SK-N-SH treated with all-trans-retinoic acid at 6 μM for 48 hours (cell line): Measurements from ENCODE around the gene ZFAND3.
A peak's percentile ranks its signal among the peaks of the same experiment; 100 is the strongest.

Source experiments
- ATAC-seq: fragments of 200-7000 bp; cut with Tn5 transposase; 3 replicates; pipeline ENCODE4 v1.9.1; 2020; ENCODE audit warnings: mild to moderate bottlenecking, moderate library complexity
- ARNTL ChIP-seq: fragments of 450-650 bp; formaldehyde crosslinking; IDR thresholded peaks from 2 replicates; pipeline ENCODE4 v1.5.0; 2020; ENCODE audit warnings: low read depth, mild to moderate bottlenecking, moderate library complexity, borderline replicate concordance
- BACH2 ChIP-seq: fragments of 250-450 bp; sonication (Bioruptor Pico); IDR thresholded peaks from 2 replicates; pipeline ENCODE4 v1.9.0; 2021; ENCODE audit warnings: mild to moderate bottlenecking, borderline replicate concordance
- CREB5 ChIP-seq: fragments of 250-450 bp; sonication (Bioruptor Pico); IDR thresholded peaks from 2 replicates; pipeline ENCODE4 v1.5.1; 2020; ENCODE audit warnings: low read depth, mild to moderate bottlenecking, moderate library complexity
- CSDC2 ChIP-seq: fragments of 250-450 bp; sonication (Bioruptor Pico); IDR thresholded peaks from 2 replicates; pipeline ENCODE4 v1.5.0; 2020; ENCODE audit warnings: mild to moderate bottlenecking, moderate library complexity
- ESRRG ChIP-seq: fragments of 250-450 bp; sonication (Bioruptor Pico); IDR thresholded peaks from 2 replicates; pipeline ENCODE4 v1.6.1; 2021; ENCODE audit warnings: mild to moderate bottlenecking
- GLIS3 ChIP-seq: fragments of 250-450 bp; sonication (Bioruptor Pico); IDR thresholded peaks from 2 replicates; pipeline ENCODE4 v1.5.0; 2020; ENCODE audit warnings: mild to moderate bottlenecking, moderate library complexity
- ISL1 ChIP-seq: fragments of 250-450 bp; sonication (Bioruptor Pico); IDR thresholded peaks from 2 replicates; pipeline ENCODE4 v2.1.2; 2022; ENCODE audit warnings: mild to moderate bottlenecking, moderate library complexity
- PPARA ChIP-seq: fragments of 250-450 bp; sonication (Bioruptor Pico); IDR thresholded peaks from 2 replicates; pipeline ENCODE4 v1.5.0; 2020; ENCODE audit warnings: mild to moderate bottlenecking, borderline replicate concordance
- RARB ChIP-seq: fragments of 250-450 bp; sonication (Bioruptor Pico); IDR thresholded peaks from 2 replicates; pipeline ENCODE4 v1.8.0; 2021; ENCODE audit warnings: mild to moderate bottlenecking, moderate library complexity
- SNAI2 ChIP-seq: fragments of 250-450 bp; sonication (Bioruptor Pico); IDR thresholded peaks from 2 replicates; pipeline ENCODE4 v1.5.0; 2020; ENCODE audit warnings: mild to moderate bottlenecking, moderate library complexity
- TOX ChIP-seq: fragments of 250-450 bp; sonication (Bioruptor Pico); IDR thresholded peaks from 2 replicates; pipeline ENCODE4 v1.8.0; 2021; ENCODE audit warnings: mild to moderate bottlenecking, moderate library complexity, borderline replicate concordance
- TSHZ2 ChIP-seq: fragments of 250-450 bp; sonication (Bioruptor Pico); IDR thresholded peaks from 2 replicates; pipeline ENCODE4 v1.5.0; 2020; ENCODE audit warnings: mild to moderate bottlenecking, moderate library complexity
- ZFP3 ChIP-seq: fragments of 250-450 bp; sonication (Bioruptor Pico); IDR thresholded peaks from 2 replicates; pipeline ENCODE4 v1.5.0; 2020; ENCODE audit warnings: mild to moderate bottlenecking, moderate library complexity
- ZFP30 ChIP-seq: fragments of 450-650 bp; formaldehyde crosslinking; IDR thresholded peaks from 2 replicates; pipeline ENCODE4 v1.5.0; 2022; ENCODE audit warnings: mild to moderate bottlenecking, moderate library complexity
- ZNF70 ChIP-seq: fragments of 450-650 bp; formaldehyde crosslinking; IDR thresholded peaks from 2 replicates; pipeline ENCODE4 v1.5.0; 2020; ENCODE audit warnings: mild to moderate bottlenecking, moderate library complexity
- ZNF8 ChIP-seq: fragments of 450-650 bp; formaldehyde crosslinking; IDR thresholded peaks from 2 replicates; pipeline ENCODE4 v1.5.0; 2020; ENCODE audit warnings: mild to moderate bottlenecking, moderate library complexity
- TF ChIP-seq, protein P1 (sequence below): fragments of 250-450 bp; sonication (Bioruptor Pico); IDR thresholded peaks from 2 replicates; pipeline ENCODE4 v1.5.1; 2021; ENCODE audit warnings: mild to moderate bottlenecking, moderate library complexity
- TF ChIP-seq, protein P2 (sequence below): fragments of 250-450 bp; sonication (Bioruptor Pico); IDR thresholded peaks from 2 replicates; pipeline ENCODE4 v1.8.0; 2020; ENCODE audit warnings: mild to moderate bottlenecking, moderate library complexity, borderline replicate concordance
- TF ChIP-seq, protein P3 (sequence below): fragments of 250-450 bp; sonication (Bioruptor Pico); IDR thresholded peaks from 2 replicates; pipeline ENCODE4 v1.8.0; 2021; ENCODE audit warnings: low read depth, mild to moderate bottlenecking, moderate library complexity, borderline replicate concordance

Gene ZFAND3

GRCh38 chr6:38092465-38092864 lies 272.9 kb downstream of the ZFAND3 start:
- TF ChIP-seq, protein P1, sequence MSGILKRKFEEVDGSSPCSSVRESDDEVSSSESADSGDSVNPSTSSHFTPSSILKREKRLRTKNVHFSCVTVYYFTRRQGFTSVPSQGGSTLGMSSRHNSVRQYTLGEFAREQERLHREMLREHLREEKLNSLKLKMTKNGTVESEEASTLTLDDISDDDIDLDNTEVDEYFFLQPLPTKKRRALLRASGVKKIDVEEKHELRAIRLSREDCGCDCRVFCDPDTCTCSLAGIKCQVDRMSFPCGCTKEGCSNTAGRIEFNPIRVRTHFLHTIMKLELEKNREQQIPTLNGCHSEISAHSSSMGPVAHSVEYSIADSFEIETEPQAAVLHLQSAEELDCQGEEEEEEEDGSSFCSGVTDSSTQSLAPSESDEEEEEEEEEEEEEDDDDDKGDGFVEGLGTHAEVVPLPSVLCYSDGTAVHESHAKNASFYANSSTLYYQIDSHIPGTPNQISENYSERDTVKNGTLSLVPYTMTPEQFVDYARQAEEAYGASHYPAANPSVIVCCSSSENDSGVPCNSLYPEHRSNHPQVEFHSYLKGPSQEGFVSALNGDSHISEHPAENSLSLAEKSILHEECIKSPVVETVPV, result no peak
- TF ChIP-seq BACH2 (CRISPR knock-in tag) (no peak), ZFP30 (CRISPR knock-in tag) (no peak), SNAI2 (no peak), RARB (CRISPR knock-in tag) (no peak), ESRRG (CRISPR knock-in tag) (no peak), TOX (CRISPR knock-in tag) (no peak)
- TF ChIP-seq, protein P2, sequence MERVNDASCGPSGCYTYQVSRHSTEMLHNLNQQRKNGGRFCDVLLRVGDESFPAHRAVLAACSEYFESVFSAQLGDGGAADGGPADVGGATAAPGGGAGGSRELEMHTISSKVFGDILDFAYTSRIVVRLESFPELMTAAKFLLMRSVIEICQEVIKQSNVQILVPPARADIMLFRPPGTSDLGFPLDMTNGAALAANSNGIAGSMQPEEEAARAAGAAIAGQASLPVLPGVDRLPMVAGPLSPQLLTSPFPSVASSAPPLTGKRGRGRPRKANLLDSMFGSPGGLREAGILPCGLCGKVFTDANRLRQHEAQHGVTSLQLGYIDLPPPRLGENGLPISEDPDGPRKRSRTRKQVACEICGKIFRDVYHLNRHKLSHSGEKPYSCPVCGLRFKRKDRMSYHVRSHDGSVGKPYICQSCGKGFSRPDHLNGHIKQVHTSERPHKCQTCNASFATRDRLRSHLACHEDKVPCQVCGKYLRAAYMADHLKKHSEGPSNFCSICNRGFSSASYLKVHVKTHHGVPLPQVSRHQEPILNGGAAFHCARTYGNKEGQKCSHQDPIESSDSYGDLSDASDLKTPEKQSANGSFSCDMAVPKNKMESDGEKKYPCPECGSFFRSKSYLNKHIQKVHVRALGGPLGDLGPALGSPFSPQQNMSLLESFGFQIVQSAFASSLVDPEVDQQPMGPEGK, result no peak
- ATAC-seq, result no peak

GRCh38 chr6:38092964-38093363 lies 273.4 kb downstream of the ZFAND3 start:
- TF ChIP-seq, protein P2, result no peak
- TF ChIP-seq ARNTL (no peak), ZFP3 (CRISPR knock-in tag) (no peak), CREB5 (no peak), ESRRG (CRISPR knock-in tag) (no peak), TSHZ2 (no peak), GLIS3 (CRISPR knock-in tag) (no peak), ZFP30 (CRISPR knock-in tag) (no peak), ZNF8 (no peak), PPARA (CRISPR knock-in tag) (no peak)
- no peak for ATAC-seq

DNA sequence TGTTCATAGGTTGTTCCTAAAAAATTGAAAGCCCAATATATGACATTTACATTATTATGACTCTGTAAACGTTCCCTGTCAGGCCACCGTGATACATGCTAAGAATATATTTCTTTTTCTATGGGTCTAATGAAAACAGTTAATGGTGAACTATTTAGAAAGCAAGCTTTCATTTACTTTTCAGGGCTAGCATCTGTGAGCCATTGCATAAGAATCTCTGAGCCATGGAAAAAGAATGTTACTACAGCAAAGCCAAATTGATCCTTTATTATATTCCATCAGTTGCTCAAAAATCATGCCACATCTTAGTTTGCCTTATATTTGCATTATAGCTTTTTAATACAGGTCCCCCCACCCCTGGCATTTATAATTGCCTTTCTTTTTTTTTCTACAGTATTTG lies 275.5 kb downstream of the ZFAND3 start:
- TF ChIP-seq CSDC2 (no peak), BACH2 (CRISPR knock-in tag) (no peak), TOX (CRISPR knock-in tag) (no peak), ZNF8 (no peak), ZFP30 (CRISPR knock-in tag) (no peak), GLIS3 (CRISPR knock-in tag) (no peak), RARB (CRISPR knock-in tag) (no peak), ARNTL (no peak), ISL1 (CRISPR knock-in tag) (no peak), ZNF70 (CRISPR knock-in tag) (no peak)
- TF ChIP-seq, protein P3, sequence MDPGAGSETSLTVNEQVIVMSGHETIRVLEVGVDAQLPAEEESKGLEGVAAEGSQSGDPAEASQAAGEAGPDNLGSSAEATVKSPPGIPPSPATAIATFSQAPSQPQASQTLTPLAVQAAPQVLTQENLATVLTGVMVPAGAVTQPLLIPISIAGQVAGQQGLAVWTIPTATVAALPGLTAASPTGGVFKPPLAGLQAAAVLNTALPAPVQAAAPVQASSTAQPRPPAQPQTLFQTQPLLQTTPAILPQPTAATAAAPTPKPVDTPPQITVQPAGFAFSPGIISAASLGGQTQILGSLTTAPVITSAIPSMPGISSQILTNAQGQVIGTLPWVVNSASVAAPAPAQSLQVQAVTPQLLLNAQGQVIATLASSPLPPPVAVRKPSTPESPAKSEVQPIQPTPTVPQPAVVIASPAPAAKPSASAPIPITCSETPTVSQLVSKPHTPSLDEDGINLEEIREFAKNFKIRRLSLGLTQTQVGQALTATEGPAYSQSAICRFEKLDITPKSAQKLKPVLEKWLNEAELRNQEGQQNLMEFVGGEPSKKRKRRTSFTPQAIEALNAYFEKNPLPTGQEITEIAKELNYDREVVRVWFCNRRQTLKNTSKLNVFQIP (CRISPR knock-in tag), result no peak
- peak; percentile 84 for ATAC-seq
